ENCODE data around the gene EFEMP2.

The EFEMP2 gene

DNA sequence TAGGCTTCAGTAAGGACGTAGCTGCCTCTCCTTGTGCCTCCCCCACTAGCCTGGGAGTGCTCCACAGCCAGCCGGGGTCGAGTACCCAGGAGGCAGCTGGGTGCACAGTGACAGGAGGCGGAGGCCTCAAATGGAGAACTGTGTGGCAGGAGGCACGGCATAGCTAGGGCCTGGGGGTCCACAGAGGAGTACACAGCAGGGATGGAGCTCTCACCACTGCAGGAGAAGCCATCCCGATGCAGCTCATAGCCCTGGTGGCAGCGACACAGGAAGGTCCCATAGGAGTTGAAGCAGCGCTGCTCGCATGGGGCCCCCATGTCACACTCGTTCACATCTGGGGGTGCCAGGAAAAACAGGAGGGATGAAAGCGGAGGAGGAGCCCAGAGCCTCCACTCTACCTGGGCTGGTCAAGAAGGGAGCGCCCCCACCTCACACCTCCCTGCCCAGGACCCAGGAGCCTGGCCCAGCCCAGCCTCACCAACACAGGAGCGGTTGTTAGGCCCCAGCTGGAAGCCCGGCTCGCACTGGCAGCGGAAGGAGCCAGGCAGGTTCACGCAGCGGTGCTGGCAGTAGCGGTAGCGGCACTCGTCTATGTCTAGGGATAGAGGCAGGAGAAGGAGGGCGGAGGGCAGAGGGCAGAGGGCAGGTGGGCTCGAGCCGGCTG is 2.8 kb downstream of the EFEMP2 start:
- Histone ChIP-seq H3K79me1 (ENCODE audit: low read length) (peaks cover 13% of the 10 kb centered on the region), H3K4me3 (ENCODE audit: low read depth, low read length) (no peak overlapping the region), H3K9ac (ENCODE audit: low read length) (no peak overlapping the region), H3K14ac (ENCODE audit: low read length) (no peak overlapping the region), H3K36me3 (ENCODE audit: control insufficient read depth in 1 of 2, insufficient read depth in 2 of 2, low read length in 2 of 2) (peaks cover 45 to 57% of the 10 kb centered on the region in 2 experiments), H2BK12ac (ENCODE audit: low read length) (no peak overlapping the region), H3K9me3 (ENCODE audit: insufficient read depth, low read depth, low read length) (no peaks in the 10 kb centered on the region), H3K27ac (ENCODE audit: low read depth, low read length) (no peak overlapping the region), H4K91ac (ENCODE audit: low read depth, low read length) (no peak overlapping the region), H2BK120ac (ENCODE audit: insufficient read depth, low read length, poor library complexity) (no peak overlapping the region), H2AFZ (ENCODE audit: insufficient read depth, low read length, poor library complexity) (no peak overlapping the region), H3K4me1 (ENCODE audit: control insufficient read depth in 1 of 2, insufficient read depth in 2 of 2, low read length in 2 of 2) (peaks cover 10 to 14% of the 10 kb centered on the region in 2 experiments), H3K27me3 (ENCODE audit: insufficient read depth, low read length) (no peaks in the 10 kb centered on the region), H2AK5ac (ENCODE audit: low read length) (no peak overlapping the region), H3K79me2 (ENCODE audit: control insufficient read depth, insufficient read depth, low read length, poor library complexity) (peaks cover 9% of the 10 kb centered on the region), H4K8ac (ENCODE audit: low read depth, low read length) (no peak overlapping the region), H3K4me2 (ENCODE audit: low read length) (no peak overlapping the region), H3K23ac (ENCODE audit: low read length) (no peak overlapping the region), H3K18ac (ENCODE audit: low read length) (no peak overlapping the region), H4K12ac (ENCODE audit: low read depth, low read length) (no peak overlapping the region), H3K4ac (ENCODE audit: low read depth, low read length) (no peak overlapping the region), H2BK5ac (ENCODE audit: low read depth, low read length, poor library complexity) (no peak overlapping the region)
- no CpG with 5 or more reads among the region's 24 CpGs for WGBS (ENCODE audit: extremely low coverage, insufficient coverage, insufficient read length)
- no peak for DNase-seq

DNA sequence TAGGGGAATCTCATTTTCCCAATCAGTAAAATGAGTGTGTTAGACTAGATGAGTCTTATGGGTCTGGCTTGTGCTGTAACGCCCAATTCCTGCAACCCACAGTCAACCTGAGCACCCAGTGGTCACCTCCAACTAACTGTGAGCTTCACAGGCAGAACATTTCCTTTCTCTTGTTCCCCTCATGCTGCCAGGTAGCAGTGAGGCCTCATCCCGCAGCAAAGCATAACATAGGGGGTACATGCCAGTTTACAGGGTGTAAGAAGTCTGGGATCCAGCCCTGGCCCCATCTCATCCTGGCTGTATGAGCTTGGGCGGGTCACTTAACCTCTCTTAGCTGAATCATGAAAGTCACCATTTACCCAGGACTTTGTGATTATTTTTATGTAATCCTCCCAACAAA is 3.7 kb downstream of the EFEMP2 start:
- H3K14ac ChIP-seq (ENCODE audit: low read length): no peak overlapping the region
- no peak overlapping the region for H3K9ac ChIP-seq (ENCODE audit: low read length)
- peaks cover 54 to 66% of the 10 kb centered on the region in 2 experiments for H3K36me3 ChIP-seq (ENCODE audit: control insufficient read depth in 1 of 2, insufficient read depth in 2 of 2, low read length in 2 of 2)
- no peak for DNase-seq
- no peak overlapping the region for H2AFZ ChIP-seq (ENCODE audit: insufficient read depth, low read length, poor library complexity)
- no CpG with 5 or more reads among the region's 3 CpGs for WGBS (ENCODE audit: extremely low coverage, insufficient coverage, insufficient read length)
- H4K8ac ChIP-seq (ENCODE audit: low read depth, low read length): no peak overlapping the region
- no peak overlapping the region for H2BK12ac ChIP-seq (ENCODE audit: low read length)
- peaks cover 9% of the 10 kb centered on the region for H3K79me2 ChIP-seq (ENCODE audit: control insufficient read depth, insufficient read depth, low read length, poor library complexity)
- no peak overlapping the region for H2BK120ac ChIP-seq (ENCODE audit: insufficient read depth, low read length, poor library complexity)
- no peaks in the 10 kb centered on the region for H3K9me3 ChIP-seq (ENCODE audit: insufficient read depth, low read depth, low read length)
- no peak overlapping the region for H4K91ac ChIP-seq (ENCODE audit: low read depth, low read length)
- no peak overlapping the region for H3K4me3 ChIP-seq (ENCODE audit: low read depth, low read length)
- no peak overlapping the region for H3K18ac ChIP-seq (ENCODE audit: low read length)
- no peak overlapping the region for H2AK5ac ChIP-seq (ENCODE audit: low read length)
- H3K79me1 ChIP-seq (ENCODE audit: low read length): peaks cover 13% of the 10 kb centered on the region
- H4K12ac ChIP-seq (ENCODE audit: low read depth, low read length): no peak overlapping the region
- no peak overlapping the region for H3K4me2 ChIP-seq (ENCODE audit: low read length)
- no peak overlapping the region for H3K27ac ChIP-seq (ENCODE audit: low read depth, low read length)
- no peak overlapping the region for H3K23ac ChIP-seq (ENCODE audit: low read length)
- no peaks in the 10 kb centered on the region for H3K27me3 ChIP-seq (ENCODE audit: insufficient read depth, low read length)
- H3K4ac ChIP-seq (ENCODE audit: low read depth, low read length): no peak overlapping the region
- H3K4me1 ChIP-seq (ENCODE audit: control insufficient read depth in 1 of 2, insufficient read depth in 2 of 2, low read length in 2 of 2): peaks cover 10 to 14% of the 10 kb centered on the region in 2 experiments
- H2BK5ac ChIP-seq (ENCODE audit: low read depth, low read length, poor library complexity): no peak overlapping the region

DNA sequence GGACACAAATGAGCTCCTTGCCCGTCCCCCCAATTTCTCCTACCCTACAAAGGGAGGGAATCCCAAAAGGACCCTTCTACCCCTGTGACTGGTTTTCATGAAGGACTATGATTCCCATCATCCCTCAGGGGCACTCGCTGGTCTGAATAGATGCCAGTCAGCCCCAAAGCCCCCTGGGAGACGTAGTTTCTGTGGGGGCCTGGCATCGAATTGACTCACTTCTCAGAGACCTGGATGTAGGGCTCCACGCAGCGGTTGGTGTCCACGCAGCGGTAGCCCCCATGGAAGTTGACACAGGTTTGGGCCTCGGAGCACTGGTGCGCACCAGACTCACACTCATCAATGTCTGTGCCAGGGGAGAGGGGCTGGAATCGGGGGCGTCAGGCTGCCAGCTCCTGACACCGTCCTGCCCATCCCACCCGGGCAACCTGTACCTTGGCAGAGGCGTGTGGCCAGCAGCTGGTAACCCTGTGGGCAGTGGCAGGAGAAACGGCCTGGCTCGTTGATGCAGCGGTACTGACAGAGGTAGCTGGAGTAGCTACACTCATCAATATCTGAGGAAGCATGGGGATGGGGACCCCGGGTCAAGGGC is 4.4 kb downstream of the EFEMP2 start:
- Histone ChIP-seq H4K12ac (ENCODE audit: low read depth, low read length) (no peak overlapping the region), H3K27me3 (ENCODE audit: insufficient read depth, low read length) (no peaks in the 10 kb centered on the region), H3K79me1 (ENCODE audit: low read length) (peaks cover 11% of the 10 kb centered on the region), H3K4ac (ENCODE audit: low read depth, low read length) (no peak overlapping the region), H4K91ac (ENCODE audit: low read depth, low read length) (no peak overlapping the region), H3K18ac (ENCODE audit: low read length) (no peak overlapping the region), H4K8ac (ENCODE audit: low read depth, low read length) (no peak overlapping the region), H3K4me1 (ENCODE audit: control insufficient read depth in 1 of 2, insufficient read depth in 2 of 2, low read length in 2 of 2) (peaks cover 10 to 14% of the 10 kb centered on the region in 2 experiments), H3K9ac (ENCODE audit: low read length) (no peak overlapping the region), H2BK12ac (ENCODE audit: low read length) (no peak overlapping the region), H3K79me2 (ENCODE audit: control insufficient read depth, insufficient read depth, low read length, poor library complexity) (peaks cover 7% of the 10 kb centered on the region), H2BK120ac (ENCODE audit: insufficient read depth, low read length, poor library complexity) (no peak overlapping the region), H2AK5ac (ENCODE audit: low read length) (no peak overlapping the region), H3K23ac (ENCODE audit: low read length) (no peak overlapping the region), H2BK5ac (ENCODE audit: low read depth, low read length, poor library complexity) (no peak overlapping the region), H3K9me3 (ENCODE audit: insufficient read depth, low read depth, low read length) (no peaks in the 10 kb centered on the region), H2AFZ (ENCODE audit: insufficient read depth, low read length, poor library complexity) (no peak overlapping the region), H3K36me3 (ENCODE audit: control insufficient read depth in 1 of 2, insufficient read depth in 2 of 2, low read length in 2 of 2) (peaks cover 61 to 73% of the 10 kb centered on the region in 2 experiments), H3K14ac (ENCODE audit: low read length) (no peak overlapping the region), H3K4me3 (ENCODE audit: low read depth, low read length) (no peak overlapping the region), H3K27ac (ENCODE audit: low read depth, low read length) (no peak overlapping the region), H3K4me2 (ENCODE audit: low read length) (no peak overlapping the region)
- DNase-seq: no peak
- no CpG with 5 or more reads among the region's 19 CpGs for WGBS (ENCODE audit: extremely low coverage, insufficient coverage, insufficient read length)

DNA sequence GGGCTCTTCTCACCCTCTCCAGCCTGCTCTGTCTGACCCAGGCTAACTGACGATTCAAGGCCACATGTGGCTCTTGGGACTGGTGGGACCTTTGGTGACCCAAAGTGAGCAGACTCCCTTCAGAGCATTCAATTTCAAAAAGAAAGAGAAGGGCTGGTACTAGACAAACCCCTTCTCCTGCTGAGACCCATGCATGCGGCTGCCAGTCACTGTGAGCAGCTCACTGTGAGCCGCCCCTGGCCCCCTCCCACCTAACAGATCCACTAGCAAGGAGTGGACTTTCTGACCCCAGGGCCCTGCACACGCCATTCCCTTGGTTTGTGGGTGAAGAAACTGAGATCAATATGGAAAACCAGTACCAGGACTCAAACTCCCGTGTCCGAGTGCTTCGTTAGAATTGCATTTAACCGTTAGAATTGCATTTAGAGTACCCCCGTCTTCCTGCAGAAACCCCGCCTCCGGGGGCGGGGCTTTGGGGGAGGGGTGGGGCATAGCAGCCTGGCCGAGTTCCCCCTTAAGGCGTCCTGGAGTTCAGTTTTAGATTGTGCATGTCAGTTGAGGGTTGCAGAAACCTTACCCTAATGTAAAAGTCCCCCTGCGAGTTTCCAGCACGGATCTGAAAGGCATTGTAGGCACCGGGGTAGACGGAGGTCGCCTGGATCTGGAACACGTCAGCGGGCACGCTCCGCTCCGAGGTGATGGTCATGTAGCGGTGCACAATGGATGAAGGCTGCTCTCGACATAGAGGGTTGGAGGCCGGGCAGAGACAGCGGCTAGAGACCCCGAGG is 5.1 kb downstream of the EFEMP2 start:
- Histone ChIP-seq H4K91ac (ENCODE audit: low read depth, low read length) (no peak overlapping the region), H3K14ac (ENCODE audit: low read length) (no peak overlapping the region), H3K4me3 (ENCODE audit: low read depth, low read length) (no peak overlapping the region), H3K4ac (ENCODE audit: low read depth, low read length) (no peak overlapping the region), H2AK5ac (ENCODE audit: low read length) (no peak overlapping the region), H3K23ac (ENCODE audit: low read length) (no peak overlapping the region), H3K27ac (ENCODE audit: low read depth, low read length) (no peak overlapping the region), H3K36me3 (ENCODE audit: control insufficient read depth in 1 of 2, insufficient read depth in 2 of 2, low read length in 2 of 2) (peaks cover 68 to 80% of the 10 kb centered on the region in 2 experiments), H2AFZ (ENCODE audit: insufficient read depth, low read length, poor library complexity) (no peak overlapping the region), H2BK5ac (ENCODE audit: low read depth, low read length, poor library complexity) (no peak overlapping the region), H3K27me3 (ENCODE audit: insufficient read depth, low read length) (no peaks in the 10 kb centered on the region), H3K79me1 (ENCODE audit: low read length) (peaks cover 6% of the 10 kb centered on the region), H2BK12ac (ENCODE audit: low read length) (no peak overlapping the region), H3K4me1 (ENCODE audit: control insufficient read depth in 1 of 2, insufficient read depth in 2 of 2, low read length in 2 of 2) (peaks cover 8 to 14% of the 10 kb centered on the region in 2 experiments), H3K18ac (ENCODE audit: low read length) (no peak overlapping the region), H2BK120ac (ENCODE audit: insufficient read depth, low read length, poor library complexity) (no peak overlapping the region), H3K9ac (ENCODE audit: low read length) (no peak overlapping the region), H3K4me2 (ENCODE audit: low read length) (no peak overlapping the region), H3K9me3 (ENCODE audit: insufficient read depth, low read depth, low read length) (no peaks in the 10 kb centered on the region), H3K79me2 (ENCODE audit: control insufficient read depth, insufficient read depth, low read length, poor library complexity) (peaks cover 3% of the 10 kb centered on the region), H4K12ac (ENCODE audit: low read depth, low read length) (no peak overlapping the region), H4K8ac (ENCODE audit: low read depth, low read length) (no peak overlapping the region)
- no peak for DNase-seq
- WGBS (ENCODE audit: extremely low coverage, insufficient coverage, insufficient read length): no CpG with 5 or more reads among the region's 29 CpGs
